Nephron progenitor cell (in vitro differentiated cells): ENCODE data around the gene NCR1.
"Not testable (repeated sequence)": the region's sequence is repeated elsewhere in the genome, so short reads cannot be mapped to it uniquely, and the experiment has no call there.

Source experiments
- DNase-seq: peaks from one replicate; pipeline ENCODE4 v3.0.0; 2021
- H3K27ac Mint-ChIP-seq: 2 replicates; pipeline ENCODE4 v1.8.0; 2021; ENCODE audit warnings: mild to moderate bottlenecking, moderate library complexity, mixed read lengths
- H3K27me3 Mint-ChIP-seq: 2 replicates; pipeline ENCODE4 v1.8.0; 2021; ENCODE audit warnings: mild to moderate bottlenecking, low read depth, mixed read lengths; ENCODE audit not compliant: poor library complexity
- H3K36me3 Mint-ChIP-seq: 2 replicates; pipeline ENCODE4 v1.8.0; 2021; ENCODE audit warnings: low read depth, mixed read lengths
- H3K4me1 Mint-ChIP-seq: 2 replicates; pipeline ENCODE4 v1.8.0; 2021; ENCODE audit warnings: mixed read lengths
- H3K4me3 Mint-ChIP-seq: 2 replicates; pipeline ENCODE4 v1.8.0; 2021; ENCODE audit warnings: mild to moderate bottlenecking, moderate library complexity, mixed read lengths
- H3K9me3 Mint-ChIP-seq: 2 replicates; pipeline ENCODE4 v1.8.0; 2021; ENCODE audit warnings: mild to moderate bottlenecking, moderate library complexity, mixed read lengths
- TF ChIP-seq, protein P1 (sequence below): fragments of 200-600 bp; sonication (generic); IDR thresholded peaks from 2 replicates; pipeline ENCODE4 v1.5.0; 2021; ENCODE audit warnings: antibody characterized with exemption

NCR1 gene

GRCh38 chr19:54949412-54949811 is 43.5 kb downstream of the NCR1 start:
- Mint-ChIP-seq H3K4me3 (no peak overlapping the region), H3K4me1 (no peaks in the 10 kb centered on the region), H3K27ac (no peak overlapping the region), H3K36me3 (no peaks in the 10 kb centered on the region), H3K9me3 (peaks cover 66% of the 10 kb centered on the region), H3K27me3 (peaks cover 6% of the 10 kb centered on the region)
- TF ChIP-seq, protein P1, sequence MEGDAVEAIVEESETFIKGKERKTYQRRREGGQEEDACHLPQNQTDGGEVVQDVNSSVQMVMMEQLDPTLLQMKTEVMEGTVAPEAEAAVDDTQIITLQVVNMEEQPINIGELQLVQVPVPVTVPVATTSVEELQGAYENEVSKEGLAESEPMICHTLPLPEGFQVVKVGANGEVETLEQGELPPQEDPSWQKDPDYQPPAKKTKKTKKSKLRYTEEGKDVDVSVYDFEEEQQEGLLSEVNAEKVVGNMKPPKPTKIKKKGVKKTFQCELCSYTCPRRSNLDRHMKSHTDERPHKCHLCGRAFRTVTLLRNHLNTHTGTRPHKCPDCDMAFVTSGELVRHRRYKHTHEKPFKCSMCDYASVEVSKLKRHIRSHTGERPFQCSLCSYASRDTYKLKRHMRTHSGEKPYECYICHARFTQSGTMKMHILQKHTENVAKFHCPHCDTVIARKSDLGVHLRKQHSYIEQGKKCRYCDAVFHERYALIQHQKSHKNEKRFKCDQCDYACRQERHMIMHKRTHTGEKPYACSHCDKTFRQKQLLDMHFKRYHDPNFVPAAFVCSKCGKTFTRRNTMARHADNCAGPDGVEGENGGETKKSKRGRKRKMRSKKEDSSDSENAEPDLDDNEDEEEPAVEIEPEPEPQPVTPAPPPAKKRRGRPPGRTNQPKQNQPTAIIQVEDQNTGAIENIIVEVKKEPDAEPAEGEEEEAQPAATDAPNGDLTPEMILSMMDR = no peak
- DNase-seq = no peak

DNA sequence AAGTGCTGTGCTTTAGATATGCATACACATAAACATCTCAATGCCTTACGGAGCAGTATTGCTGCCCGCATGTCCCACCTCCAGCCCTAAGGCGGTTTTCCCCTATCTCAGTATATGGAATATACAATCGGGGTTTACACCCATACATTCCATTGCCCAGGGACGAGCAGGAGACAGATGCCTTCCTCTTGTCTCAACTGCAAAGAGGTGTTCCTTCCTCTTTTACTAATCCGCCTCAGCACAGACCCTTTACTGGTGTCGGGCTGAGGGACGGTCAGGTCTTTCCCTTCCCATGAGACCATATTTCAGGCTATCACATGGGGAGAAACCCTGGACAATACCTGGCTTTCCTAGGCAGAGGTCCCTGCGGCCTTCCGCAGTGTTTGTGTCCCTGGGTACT is 44.6 kb downstream of the NCR1 start:
- H3K9me3 Mint-ChIP-seq = peaks cover 70% of the 10 kb centered on the region
- DNase-seq, H3K36me3 Mint-ChIP-seq, H3K27me3 Mint-ChIP-seq, H3K4me1 Mint-ChIP-seq, H3K27ac Mint-ChIP-seq, H3K4me3 Mint-ChIP-seq: not testable (repeated sequence)

DNA sequence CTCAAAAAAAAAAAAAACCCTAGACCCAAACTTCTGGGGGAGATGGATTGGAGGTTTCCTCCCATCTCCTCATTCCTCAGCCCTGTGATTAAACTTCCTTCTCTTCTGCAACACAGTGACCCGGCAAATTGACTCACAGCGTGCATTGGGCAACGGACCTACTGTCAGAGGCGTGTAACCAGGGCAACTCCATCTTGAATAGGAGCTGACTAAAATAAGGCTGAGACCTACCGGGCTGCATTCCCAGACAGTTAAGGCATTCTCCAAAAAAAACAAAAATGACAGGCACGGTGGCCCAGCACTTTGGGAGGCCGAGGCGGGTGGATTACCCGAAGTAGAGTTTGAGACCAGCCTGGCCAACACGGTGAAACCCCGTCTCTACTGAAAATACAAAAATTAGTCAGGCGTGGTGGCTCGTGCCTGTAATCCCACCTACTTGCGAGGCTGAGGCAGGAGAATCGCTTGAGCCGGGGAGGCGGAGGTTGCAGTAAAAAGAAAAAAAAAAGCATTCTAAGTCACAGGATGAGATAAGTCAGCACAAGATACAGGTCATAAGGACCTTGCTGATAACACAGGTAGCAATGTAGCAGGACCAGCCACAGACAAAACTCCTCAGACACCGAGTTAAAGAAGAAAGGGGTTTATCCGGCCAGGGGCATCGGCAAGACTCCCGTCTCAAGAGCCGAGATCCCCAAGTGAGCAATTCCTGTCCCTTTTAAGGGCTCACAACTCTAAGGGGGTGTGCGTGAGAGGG is 46.8 kb downstream of the NCR1 start:
- Mint-ChIP-seq H3K4me1 (no peaks in the 10 kb centered on the region), H3K9me3 (peaks cover 71% of the 10 kb centered on the region), H3K27me3 (peaks cover 10% of the 10 kb centered on the region), H3K27ac (no peak overlapping the region), H3K4me3 (no peak overlapping the region), H3K36me3 (no peaks in the 10 kb centered on the region)
- TF ChIP-seq, protein P1 = no peak
- DNase-seq = no peak

DNA sequence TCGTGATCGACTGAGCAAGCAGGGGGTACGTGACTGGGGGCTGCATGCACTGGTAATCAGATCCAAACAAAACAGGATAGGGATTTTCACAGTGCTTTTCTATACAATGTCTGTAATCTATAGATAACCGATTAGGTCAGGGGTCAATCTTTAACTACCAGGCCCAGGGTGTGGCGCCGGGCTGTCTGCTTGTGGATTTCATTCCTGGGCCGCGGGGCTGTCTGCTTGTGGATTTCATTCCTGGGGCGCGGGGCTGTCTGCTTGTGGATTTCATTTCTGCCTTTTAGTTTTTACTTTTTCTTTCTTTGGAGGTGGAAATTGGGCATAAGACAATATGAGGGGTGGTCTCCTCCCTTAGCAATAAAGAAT is 47.4 kb downstream of the NCR1 start:
- H3K27ac Mint-ChIP-seq, H3K36me3 Mint-ChIP-seq, H3K4me1 Mint-ChIP-seq, H3K4me3 Mint-ChIP-seq, DNase-seq: not testable (repeated sequence)
- Mint-ChIP-seq H3K9me3 (peaks cover 72% of the 10 kb centered on the region), H3K27me3 (peaks cover 12% of the 10 kb centered on the region)

GRCh38 chr19:54955376-54955775 is 49.4 kb downstream of the NCR1 start:
- H3K36me3 Mint-ChIP-seq = no peaks in the 10 kb centered on the region
- no peak for DNase-seq
- no peak overlapping the region for H3K4me3 Mint-ChIP-seq
- H3K9me3 Mint-ChIP-seq = peaks cover 75% of the 10 kb centered on the region
- peaks cover 12% of the 10 kb centered on the region for H3K27me3 Mint-ChIP-seq
- no peak overlapping the region for H3K27ac Mint-ChIP-seq
- TF ChIP-seq, protein P1 = no peak
- H3K4me1 Mint-ChIP-seq = no peaks in the 10 kb centered on the region

GRCh38 chr19:54959840-54960239 is 53.9 kb downstream of the NCR1 start:
- Mint-ChIP-seq H3K9me3 (peaks cover 60% of the 10 kb centered on the region), H3K4me1 (no peaks in the 10 kb centered on the region), H3K27me3 (peaks cover 6% of the 10 kb centered on the region), H3K36me3 (no peaks in the 10 kb centered on the region), H3K4me3 (no peak overlapping the region), H3K27ac (no peak overlapping the region)
- DNase-seq = no peak
- TF ChIP-seq, protein P1 = no peak
